Activated naive CD8-positive, alpha-beta T cell treated with anti-CD3 and anti-CD28 coated beads, Interleukin-2, amount 50 U/mL, for 24 hours (primary cell): ENCODE results near the gene B4GALNT3.
A peak's percentile ranks its signal among the peaks of the same experiment; 100 is the strongest.

Experiments
- ATAC-seq: fragments of 150-1000 bp; cut with Tn5 transposase; one replicate; pipeline ENCODE4 v1.10.0; 2021
- DNase-seq: peaks from one replicate; pipeline ENCODE4 v3.0.0; 2021
- H3K27ac Mint-ChIP-seq: one replicate; pipeline ENCODE4 v1.8.0; 2021; ENCODE audit warnings: mild to moderate bottlenecking, mixed read lengths
- H3K27me3 Mint-ChIP-seq: one replicate; pipeline ENCODE4 v1.8.0; 2021; ENCODE audit warnings: mixed read lengths
- H3K36me3 Mint-ChIP-seq: one replicate; pipeline ENCODE4 v1.8.0; 2021; ENCODE audit warnings: low read depth, mixed read lengths
- H3K4me1 Mint-ChIP-seq: one replicate; pipeline ENCODE4 v1.8.0; 2021; ENCODE audit warnings: mixed read lengths
- H3K4me3 Mint-ChIP-seq: one replicate; pipeline ENCODE4 v1.8.0; 2021; ENCODE audit warnings: mild to moderate bottlenecking, moderate library complexity, mixed read lengths
- H3K9me3 Mint-ChIP-seq: one replicate; pipeline ENCODE4 v1.8.0; 2021; ENCODE audit warnings: mixed read lengths

B4GALNT3 gene

GRCh38 chr12:460261-461230 is 807 bp downstream of the B4GALNT3 start:
- peaks cover 19% of the 10 kb centered on the region for H3K4me1 Mint-ChIP-seq
- ATAC-seq (peak; percentile 53), DNase-seq (peak; percentile 34)
- no peaks in the 10 kb centered on the region for H3K36me3 Mint-ChIP-seq
- H3K4me3 Mint-ChIP-seq = peak overlapping the region; percentile 73
- H3K27ac Mint-ChIP-seq = peak overlapping the region; percentile 6
- H3K9me3 Mint-ChIP-seq = no peaks in the 10 kb centered on the region
- H3K27me3 Mint-ChIP-seq = peaks cover 55% of the 10 kb centered on the region

- ATAC-seq (no peak), DNase-seq (no peak)
- no peak overlapping the region for H3K27ac Mint-ChIP-seq
- peak overlapping the region; percentile 73 for H3K4me3 Mint-ChIP-seq
- H3K4me1 Mint-ChIP-seq = peaks cover 19% of the 10 kb centered on the region
- H3K36me3 Mint-ChIP-seq = no peaks in the 10 kb centered on the region
- peaks cover 49% of the 10 kb centered on the region for H3K27me3 Mint-ChIP-seq
- no peaks in the 10 kb centered on the region for H3K9me3 Mint-ChIP-seq
Observed at GRCh38 chr12:461425-461824, 1.7 kb downstream of the B4GALNT3 start.

DNA sequence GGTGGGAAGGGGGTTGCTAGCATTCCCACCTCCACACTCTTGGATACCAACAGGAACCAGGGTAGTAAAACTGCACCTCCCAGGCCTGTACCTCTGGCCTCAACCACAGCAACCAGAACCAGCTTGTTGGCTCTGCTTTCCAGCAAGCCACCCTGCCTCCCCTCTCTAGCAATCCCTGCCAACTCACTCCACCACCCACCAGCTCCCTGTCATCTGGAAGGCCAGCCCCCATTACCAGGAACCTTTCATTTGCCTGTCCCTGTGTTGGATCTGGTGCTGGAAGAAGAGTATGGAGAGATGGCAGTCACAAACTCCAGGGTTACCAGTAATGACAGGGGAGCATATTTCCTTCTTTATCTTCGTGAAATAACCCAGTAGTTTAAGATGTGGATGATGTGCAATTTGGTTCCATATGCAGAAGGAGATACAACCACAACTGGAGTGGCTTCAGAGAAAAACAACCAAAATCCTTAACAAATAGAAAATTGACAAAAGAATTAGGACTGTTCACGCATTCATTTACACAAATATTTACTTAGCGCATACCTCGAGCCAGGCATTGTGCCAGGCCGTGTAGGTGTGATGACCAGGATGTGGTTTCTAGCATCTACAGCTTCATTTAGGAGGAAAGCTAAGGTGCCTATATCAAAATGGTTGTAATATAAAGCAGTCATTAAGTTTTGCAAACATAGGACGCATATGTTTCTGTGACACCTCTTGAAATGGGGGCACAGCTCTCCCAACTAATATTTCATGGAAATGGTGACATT is 3.4 kb downstream of the B4GALNT3 start:
- H3K36me3 Mint-ChIP-seq = no peaks in the 10 kb centered on the region
- H3K4me1 Mint-ChIP-seq = peaks cover 12% of the 10 kb centered on the region
- no peak overlapping the region for H3K4me3 Mint-ChIP-seq
- ATAC-seq (no peak), DNase-seq (no peak)
- H3K27ac Mint-ChIP-seq = no peak overlapping the region
- H3K27me3 Mint-ChIP-seq = peaks cover 41% of the 10 kb centered on the region
- no peaks in the 10 kb centered on the region for H3K9me3 Mint-ChIP-seq

- H3K27ac Mint-ChIP-seq = no peak overlapping the region
- H3K36me3 Mint-ChIP-seq = no peaks in the 10 kb centered on the region
- no peaks in the 10 kb centered on the region for H3K9me3 Mint-ChIP-seq
- H3K4me3 Mint-ChIP-seq = no peak overlapping the region
- ATAC-seq (no peak), DNase-seq (no peak)
- peaks cover 4% of the 10 kb centered on the region for H3K4me1 Mint-ChIP-seq
- H3K27me3 Mint-ChIP-seq = peaks cover 26% of the 10 kb centered on the region
Observed at GRCh38 chr12:464484-465267, 4.9 kb downstream of the B4GALNT3 start.

DNA sequence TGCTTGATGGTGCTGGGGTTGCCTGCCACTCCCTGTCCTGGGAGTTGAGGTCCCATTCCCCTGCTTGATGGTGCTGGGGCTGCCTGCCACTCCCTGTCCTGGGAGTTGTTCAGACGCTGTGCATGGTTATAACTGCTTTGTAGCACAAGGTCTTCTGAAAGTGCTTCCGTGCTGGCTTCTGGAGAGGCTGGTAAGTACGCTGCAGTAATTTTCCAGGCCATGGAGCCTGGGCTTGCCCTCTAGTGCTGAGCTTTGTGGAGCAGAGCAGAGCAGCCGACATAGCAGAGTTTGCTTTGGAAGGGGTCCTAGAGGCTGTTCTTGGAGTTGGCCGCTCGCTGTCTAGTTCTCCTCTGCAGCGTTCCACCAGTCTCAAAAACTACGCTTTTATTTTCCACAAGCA is 6.3 kb downstream of the B4GALNT3 start:
- no peak for ATAC-seq
- Mint-ChIP-seq H3K36me3 (no peaks in the 10 kb centered on the region), H3K27me3 (peaks cover 25% of the 10 kb centered on the region), H3K4me1 (peaks cover 2% of the 10 kb centered on the region), H3K9me3 (no peaks in the 10 kb centered on the region), H3K4me3 (no peak overlapping the region), H3K27ac (no peak overlapping the region)
- DNase-seq = no peak

DNA sequence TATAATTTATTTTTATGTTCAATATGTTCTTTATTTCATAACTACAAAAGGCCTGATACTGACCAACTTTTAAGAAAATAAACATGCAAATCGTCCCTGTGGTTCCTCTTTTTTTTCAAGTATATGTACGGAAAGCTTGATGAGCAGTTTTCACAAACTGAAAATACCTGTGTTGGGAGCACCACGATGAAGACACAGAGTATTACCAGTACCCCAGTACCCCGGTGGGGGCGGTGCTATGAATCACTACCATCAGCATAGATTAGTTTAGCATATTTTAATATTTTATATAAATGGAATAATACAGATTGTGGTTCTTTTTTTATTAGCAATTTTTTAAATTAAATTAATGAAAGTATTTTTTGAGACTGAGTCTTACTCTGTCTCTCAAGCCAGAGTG is 7.0 kb downstream of the B4GALNT3 start:
- no peak overlapping the region for H3K27ac Mint-ChIP-seq
- H3K9me3 Mint-ChIP-seq = no peaks in the 10 kb centered on the region
- H3K36me3 Mint-ChIP-seq = no peaks in the 10 kb centered on the region
- H3K4me1 Mint-ChIP-seq = no peaks in the 10 kb centered on the region
- H3K4me3 Mint-ChIP-seq = no peak overlapping the region
- H3K27me3 Mint-ChIP-seq = peaks cover 18% of the 10 kb centered on the region
- DNase-seq (no peak), ATAC-seq (no peak)

GRCh38 chr12:467591-467990 is 7.9 kb downstream of the B4GALNT3 start:
- Mint-ChIP-seq H3K9me3 (no peaks in the 10 kb centered on the region), H3K27me3 (peaks cover 9% of the 10 kb centered on the region), H3K4me1 (no peaks in the 10 kb centered on the region), H3K36me3 (no peaks in the 10 kb centered on the region), H3K27ac (no peak overlapping the region), H3K4me3 (no peak overlapping the region)
- no peak for DNase-seq
- no peak for ATAC-seq

DNA sequence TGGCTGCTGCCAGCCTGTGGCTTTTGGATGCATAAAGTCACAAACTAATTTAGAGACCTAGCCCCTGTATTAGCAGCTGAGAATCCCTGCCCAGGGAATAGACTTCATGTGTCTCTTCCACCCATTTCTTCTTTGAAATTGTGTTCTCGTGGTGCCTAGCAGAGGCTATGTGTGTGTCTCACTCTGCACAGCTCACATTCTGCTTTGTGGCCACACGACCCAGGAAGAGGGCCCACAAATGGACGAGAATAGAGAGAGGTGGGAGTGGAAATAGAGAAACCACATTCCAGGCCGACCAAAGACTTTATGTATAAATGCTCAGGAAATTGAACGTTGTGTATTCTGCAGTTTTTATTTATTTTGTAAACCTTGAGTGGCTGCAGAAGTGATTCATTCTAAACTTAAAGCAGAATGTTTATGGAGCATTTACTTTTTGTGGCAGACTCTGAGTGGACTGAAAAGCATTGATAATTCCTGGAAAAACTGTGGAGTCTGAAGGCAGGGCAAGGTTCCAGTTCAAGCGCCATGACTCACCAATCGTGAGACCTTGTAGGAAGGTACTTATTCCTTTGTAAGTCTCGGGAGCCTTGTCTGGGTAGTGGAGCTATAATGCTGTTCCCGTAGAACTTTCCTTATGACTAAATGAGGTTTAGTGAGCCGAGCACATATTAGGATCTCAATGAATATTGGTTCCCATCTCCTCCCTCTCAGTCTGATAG is 9.1 kb downstream of the B4GALNT3 start:
- ATAC-seq (no peak), DNase-seq (no peak)
- H3K27me3 Mint-ChIP-seq = peaks cover 11% of the 10 kb centered on the region
- H3K4me3 Mint-ChIP-seq = no peak overlapping the region
- H3K27ac Mint-ChIP-seq = no peak overlapping the region
- no peaks in the 10 kb centered on the region for H3K36me3 Mint-ChIP-seq
- H3K9me3 Mint-ChIP-seq = no peaks in the 10 kb centered on the region
- H3K4me1 Mint-ChIP-seq = no peaks in the 10 kb centered on the region

- ATAC-seq (no peak), DNase-seq (no peak)
- Mint-ChIP-seq H3K36me3 (no peaks in the 10 kb centered on the region), H3K4me3 (no peak overlapping the region), H3K27me3 (peaks cover 15% of the 10 kb centered on the region), H3K27ac (no peak overlapping the region), H3K9me3 (no peaks in the 10 kb centered on the region), H3K4me1 (no peaks in the 10 kb centered on the region)
Observed at GRCh38 chr12:470133-470532, 10.4 kb downstream of the B4GALNT3 start.

GRCh38 chr12:473198-473597 is 13.5 kb downstream of the B4GALNT3 start:
- Mint-ChIP-seq H3K9me3 (no peaks in the 10 kb centered on the region), H3K4me1 (no peaks in the 10 kb centered on the region)

GRCh38 chr12:473863-474577 is 14.3 kb downstream of the B4GALNT3 start:
- no peaks in the 10 kb centered on the region for H3K36me3 Mint-ChIP-seq
- H3K4me3 Mint-ChIP-seq = no peak overlapping the region
- H3K27me3 Mint-ChIP-seq = peaks cover 22% of the 10 kb centered on the region
- no peaks in the 10 kb centered on the region for H3K9me3 Mint-ChIP-seq
- H3K27ac Mint-ChIP-seq = no peak overlapping the region
- no peak for DNase-seq
- no peak for ATAC-seq
- no peaks in the 10 kb centered on the region for H3K4me1 Mint-ChIP-seq

More at GRCh38 chr12:473198-473597, 13.5 kb downstream of the B4GALNT3 start:
- no peak for DNase-seq
- no peak for ATAC-seq
- Mint-ChIP-seq H3K27me3 (peaks cover 22% of the 10 kb centered on the region), H3K27ac (no peak overlapping the region), H3K36me3 (no peaks in the 10 kb centered on the region), H3K4me3 (no peak overlapping the region)

DNA sequence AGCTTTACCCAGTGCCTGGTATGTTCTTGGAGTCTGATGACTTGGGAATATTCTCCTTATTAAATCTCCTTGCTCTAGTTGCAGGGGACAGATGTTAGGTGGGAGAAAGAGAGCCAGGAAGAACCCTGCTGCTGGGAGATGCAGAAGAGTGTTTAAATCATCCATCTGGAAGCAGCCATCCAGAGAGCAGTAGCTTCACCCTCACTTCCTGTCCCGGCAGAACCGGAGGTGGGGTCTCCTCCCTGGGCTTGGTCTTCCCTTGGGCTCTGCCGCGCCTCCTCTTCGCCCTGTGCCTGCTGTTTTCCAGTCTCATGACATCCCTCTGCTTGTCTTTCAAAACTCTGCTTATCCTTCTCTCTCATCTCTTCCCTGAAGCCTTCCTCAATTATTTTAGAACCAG is 15.5 kb downstream of the B4GALNT3 start:
- no peak overlapping the region for H3K27ac Mint-ChIP-seq
- H3K9me3 Mint-ChIP-seq = no peaks in the 10 kb centered on the region
- ATAC-seq (no peak), DNase-seq (no peak)
- H3K4me3 Mint-ChIP-seq = no peak overlapping the region
- no peaks in the 10 kb centered on the region for H3K4me1 Mint-ChIP-seq
- no peaks in the 10 kb centered on the region for H3K36me3 Mint-ChIP-seq
- peaks cover 22% of the 10 kb centered on the region for H3K27me3 Mint-ChIP-seq

- Mint-ChIP-seq H3K27ac (no peak overlapping the region), H3K4me3 (no peak overlapping the region), H3K36me3 (no peaks in the 10 kb centered on the region), H3K27me3 (peaks cover 28% of the 10 kb centered on the region), H3K9me3 (no peaks in the 10 kb centered on the region), H3K4me1 (no peaks in the 10 kb centered on the region)
- DNase-seq (no peak), ATAC-seq (no peak)
Observed at GRCh38 chr12:479161-479560, 19.4 kb downstream of the B4GALNT3 start.
